Astrocyte (in vitro differentiated cells and primary cell): ENCODE measurements around the gene SPPL2B. TPM values are rescaled to one million over a fixed set of nuclear protein-coding genes. Genes with fewer than 3 reads are reported as not detected.

Source experiments
- DNase-seq: peaks from one replicate; pipeline ENCODE4 v3.0.0-alpha.2; 2010; ENCODE audit warnings: low read depth
- FAIRE-seq: peaks from 2 replicates; lab custom pipeline; 2011; peaks lifted over from hg19 to GRCh38; lab: Jason Lieb, UNC
- H2AFZ ChIP-seq: 2 replicates; pipeline ENCODE4 v1.6.0; 2012; ENCODE audit warnings: low read depth, low read length, inconsistent platforms
- H3K27ac ChIP-seq: 2 replicates; pipeline ENCODE4 v1.5.1; 2011; ENCODE audit warnings: low read depth, low read length, inconsistent platforms
- H3K27me3 ChIP-seq: 2 replicates; pipeline ENCODE4 v1.6.0; 2011; ENCODE audit warnings: low read length, inconsistent platforms; ENCODE audit not compliant: insufficient read depth
- H3K36me3 ChIP-seq: 2 replicates; pipeline ENCODE4 v1.5.1; 2011; ENCODE audit warnings: low read length, inconsistent platforms; ENCODE audit not compliant: insufficient read depth
- H3K4me1 ChIP-seq: 2 replicates; pipeline ENCODE4 v1.5.1; 2011; ENCODE audit warnings: low read length, inconsistent platforms; ENCODE audit not compliant: insufficient read depth
- H3K4me2 ChIP-seq: 2 replicates; pipeline ENCODE4 v1.6.0; 2012; ENCODE audit warnings: low read length, inconsistent platforms
- H3K4me3 ChIP-seq: 2 replicates; pipeline ENCODE4 v1.5.1; 2011; ENCODE audit warnings: low read depth, mild to moderate bottlenecking, low read length, inconsistent platforms; ENCODE audit not compliant: insufficient read depth
- H3K79me2 ChIP-seq: 2 replicates; pipeline ENCODE4 v1.6.0; 2012; ENCODE audit warnings: mild to moderate bottlenecking, low read length, inconsistent platforms; ENCODE audit not compliant: insufficient read depth
- H3K9ac ChIP-seq: 2 replicates; pipeline ENCODE4 v1.6.0; 2012; ENCODE audit warnings: mild to moderate bottlenecking, low read length, inconsistent platforms
- H3K9me3 ChIP-seq: 2 replicates; pipeline ENCODE4 v1.5.1; 2012; ENCODE audit warnings: low read depth, mild to moderate bottlenecking, low read length, inconsistent platforms; ENCODE audit not compliant: insufficient read depth
- H4K20me1 ChIP-seq: 2 replicates; pipeline ENCODE4 v1.6.0; 2012; ENCODE audit warnings: low read length, inconsistent platforms; ENCODE audit not compliant: insufficient read depth
- H3K27ac Mint-ChIP-seq: one replicate; pipeline ENCODE4 v1.8.0; 2021; ENCODE audit warnings: mild to moderate bottlenecking, mixed read lengths; ENCODE audit not compliant: unreplicated experiment
- H3K27me3 Mint-ChIP-seq: one replicate; pipeline ENCODE4 v1.8.0; 2021; ENCODE audit warnings: low read depth, mixed read lengths; ENCODE audit not compliant: unreplicated experiment
- H3K36me3 Mint-ChIP-seq: one replicate; pipeline ENCODE4 v1.8.0; 2021; ENCODE audit warnings: low read depth, mixed read lengths; ENCODE audit not compliant: unreplicated experiment
- H3K4me1 Mint-ChIP-seq: one replicate; pipeline ENCODE4 v1.8.0; 2021; ENCODE audit warnings: low read depth, mixed read lengths; ENCODE audit not compliant: unreplicated experiment
- H3K4me3 Mint-ChIP-seq: one replicate; pipeline ENCODE4 v1.8.0; 2021; ENCODE audit warnings: mild to moderate bottlenecking, moderate library complexity, mixed read lengths; ENCODE audit not compliant: unreplicated experiment
- H3K9me3 Mint-ChIP-seq: one replicate; pipeline ENCODE4 v1.8.0; 2021; ENCODE audit warnings: mild to moderate bottlenecking, mixed read lengths; ENCODE audit not compliant: unreplicated experiment
- CTCF ChIP-seq: IDR thresholded peaks from 2 replicates; pipeline ENCODE4 v1.5.1; 2011; ENCODE audit warnings: low read depth, mild to moderate bottlenecking, inconsistent platforms, low read length, moderate library complexity; ENCODE audit not compliant: insufficient read depth
- EZH2 ChIP-seq: IDR thresholded peaks from 2 replicates; pipeline ENCODE4 v1.6.1; 2012; ENCODE audit warnings: mild to moderate bottlenecking, low read length, inconsistent platforms; ENCODE audit not compliant: insufficient read depth
- total RNA-seq: library from RNA; stranded (reverse); gene quantifications from 2 replicates; pipeline ENCODE4 v1.2.1, GENCODE V29; 2021

Gene SPPL2B
- total RNA-seq, 1 donor from 2014 or later, result 55.4 TPM

DNA sequence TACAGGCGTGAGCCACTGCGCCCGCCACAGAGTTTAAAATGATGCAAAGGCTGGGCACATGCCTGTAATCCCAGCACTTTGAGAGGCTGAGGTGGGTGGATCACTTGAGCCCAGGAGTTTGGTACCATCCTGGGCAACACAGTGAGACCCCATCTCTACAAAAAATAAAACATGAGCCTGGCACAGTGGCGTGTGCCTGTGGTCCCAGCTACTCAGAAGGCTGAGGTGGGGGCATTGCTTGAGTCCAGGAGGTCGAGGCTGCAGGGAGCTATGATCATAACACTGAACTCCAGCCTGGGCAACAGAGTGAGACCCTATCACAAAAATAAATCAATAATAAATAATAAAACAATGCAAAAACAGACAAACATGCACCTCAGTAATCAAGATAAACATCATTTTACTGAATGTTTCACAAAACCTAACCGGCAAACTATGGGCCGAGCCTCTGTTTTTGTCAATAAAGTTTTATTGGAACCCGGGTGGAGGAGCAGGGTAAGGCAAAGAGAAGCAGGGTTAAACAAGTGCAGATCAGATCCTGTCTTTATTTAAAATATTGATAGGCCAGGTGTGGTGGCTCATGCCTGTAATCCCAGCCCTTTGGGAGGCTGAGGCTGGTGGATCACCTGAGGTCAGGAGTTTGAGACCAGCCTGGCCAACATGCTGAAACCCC lies 44.5 kb upstream of the SPPL2B start:
- Histone ChIP-seq H3K4me3 (no peak overlapping the region), H3K9me3 (no peaks in the 10 kb centered on the region), H3K4me1 (peaks cover 6% of the 10 kb centered on the region), H3K4me2 (no peak overlapping the region), H2AFZ (no peak overlapping the region), H3K79me2 (no peaks in the 10 kb centered on the region), H3K9ac (no peak overlapping the region), H4K20me1 (peaks cover 36% of the 10 kb centered on the region), H3K36me3 (no peaks in the 10 kb centered on the region), H3K27ac (no peak overlapping the region), H3K27me3 (peaks cover 15% of the 10 kb centered on the region)
- Mint-ChIP-seq H3K27ac (no peak overlapping the region), H3K9me3 (no peaks in the 10 kb centered on the region), H3K36me3 (peaks cover 3% of the 10 kb centered on the region), H3K4me1 (peaks cover 3% of the 10 kb centered on the region), H3K27me3 (peaks cover 36% of the 10 kb centered on the region), H3K4me3 (no peak overlapping the region)
- TF ChIP-seq CTCF, result no peak
- TF ChIP-seq EZH2, result no peak
- DNase-seq (no peak), FAIRE-seq (no peak)

DNA sequence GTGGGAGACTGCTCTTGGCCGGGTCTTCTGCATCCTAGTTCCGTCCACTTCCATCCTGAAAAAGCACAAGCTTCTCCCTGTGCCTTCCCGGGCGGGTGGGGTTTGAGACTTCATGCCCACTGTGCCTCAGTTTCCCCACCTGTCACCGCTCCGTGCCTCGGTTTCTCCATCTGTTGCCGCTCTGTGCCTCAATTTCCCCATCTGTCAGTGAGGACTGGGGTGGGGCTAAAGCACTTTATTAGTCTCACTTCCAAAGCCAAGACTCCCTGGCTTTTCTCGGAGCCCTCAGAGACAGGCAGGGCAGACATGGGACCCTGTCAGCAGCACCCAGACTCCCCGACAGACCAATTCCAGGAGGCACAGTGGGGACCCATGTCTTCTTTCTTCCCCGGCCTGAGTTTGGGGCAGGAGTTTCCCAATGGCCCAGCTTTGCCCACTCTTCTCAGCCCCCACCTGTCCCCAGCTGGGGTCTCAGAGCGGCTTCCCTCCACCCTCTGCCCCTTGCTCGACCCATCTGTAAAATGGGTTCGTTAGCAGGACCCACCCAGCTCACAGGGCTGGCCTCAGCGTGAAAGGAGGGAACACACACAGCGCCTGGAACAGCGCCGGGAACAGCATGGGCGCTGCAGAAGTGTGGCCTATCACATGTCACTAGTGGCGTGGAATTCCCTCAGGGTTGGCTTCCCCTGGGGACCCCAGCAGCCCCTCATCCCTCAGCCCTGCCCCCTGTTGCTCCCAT lies 41.9 kb upstream of the SPPL2B start:
- no peaks in the 10 kb centered on the region for H3K9me3 ChIP-seq
- H3K4me2 ChIP-seq, result no peak overlapping the region
- no peak overlapping the region for H3K4me3 ChIP-seq
- no peak for FAIRE-seq
- H3K27ac ChIP-seq, result no peak overlapping the region
- peaks cover 14% of the 10 kb centered on the region for H3K4me1 ChIP-seq
- Mint-ChIP-seq H3K27me3 (peaks cover 45% of the 10 kb centered on the region), H3K4me3 (no peak overlapping the region), H3K4me1 (peaks cover 3% of the 10 kb centered on the region), H3K9me3 (no peaks in the 10 kb centered on the region), H3K36me3 (peaks cover 4% of the 10 kb centered on the region), H3K27ac (no peak overlapping the region)
- no peak overlapping the region for H2AFZ ChIP-seq
- H3K9ac ChIP-seq, result no peak overlapping the region
- no peak for DNase-seq
- H4K20me1 ChIP-seq, result peaks cover 52% of the 10 kb centered on the region
- no peak for TF ChIP-seq CTCF
- no peak for TF ChIP-seq EZH2
- no peaks in the 10 kb centered on the region for H3K79me2 ChIP-seq
- no peaks in the 10 kb centered on the region for H3K36me3 ChIP-seq
- H3K27me3 ChIP-seq, result peaks cover 34% of the 10 kb centered on the region
